ENCODE data around the gene ELP2.
A peak's percentile ranks its signal among the peaks of the same experiment; 100 is the strongest.

ELP2 gene

DNA sequence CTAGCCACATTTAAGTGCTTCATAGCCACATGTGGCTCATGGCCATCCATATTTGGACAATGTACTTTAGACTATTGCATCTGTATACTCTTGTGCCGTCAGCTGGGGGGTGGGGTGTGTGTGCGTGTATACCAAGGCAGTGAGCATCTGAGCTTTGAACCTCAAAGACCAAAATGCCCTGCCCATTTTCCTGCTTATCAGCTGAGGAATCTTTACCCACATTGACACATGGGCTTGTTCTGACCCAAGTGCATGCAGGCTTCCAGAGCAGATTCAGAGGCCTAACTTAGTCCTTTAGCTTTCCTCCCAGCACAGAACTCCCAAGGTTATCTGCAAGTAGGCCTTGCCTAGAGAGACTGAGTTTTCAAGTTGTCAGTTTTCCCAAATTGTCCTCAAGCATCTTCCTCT, 46.5 kb downstream of the ELP2 start:
- H3K4me3 ChIP-seq = no peak overlapping the region
- TF ChIP-seq, protein P1, sequence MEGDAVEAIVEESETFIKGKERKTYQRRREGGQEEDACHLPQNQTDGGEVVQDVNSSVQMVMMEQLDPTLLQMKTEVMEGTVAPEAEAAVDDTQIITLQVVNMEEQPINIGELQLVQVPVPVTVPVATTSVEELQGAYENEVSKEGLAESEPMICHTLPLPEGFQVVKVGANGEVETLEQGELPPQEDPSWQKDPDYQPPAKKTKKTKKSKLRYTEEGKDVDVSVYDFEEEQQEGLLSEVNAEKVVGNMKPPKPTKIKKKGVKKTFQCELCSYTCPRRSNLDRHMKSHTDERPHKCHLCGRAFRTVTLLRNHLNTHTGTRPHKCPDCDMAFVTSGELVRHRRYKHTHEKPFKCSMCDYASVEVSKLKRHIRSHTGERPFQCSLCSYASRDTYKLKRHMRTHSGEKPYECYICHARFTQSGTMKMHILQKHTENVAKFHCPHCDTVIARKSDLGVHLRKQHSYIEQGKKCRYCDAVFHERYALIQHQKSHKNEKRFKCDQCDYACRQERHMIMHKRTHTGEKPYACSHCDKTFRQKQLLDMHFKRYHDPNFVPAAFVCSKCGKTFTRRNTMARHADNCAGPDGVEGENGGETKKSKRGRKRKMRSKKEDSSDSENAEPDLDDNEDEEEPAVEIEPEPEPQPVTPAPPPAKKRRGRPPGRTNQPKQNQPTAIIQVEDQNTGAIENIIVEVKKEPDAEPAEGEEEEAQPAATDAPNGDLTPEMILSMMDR (IDR thresholded peaks at IDR 0.05) = no peak
- peaks cover 44 to 57% (median 55%) of the 10 kb centered on the region in 3 donors for H3K36me3 ChIP-seq
- no peak for DNase-seq
- H3K27ac ChIP-seq = no peak overlapping the region
- peaks cover 0 to 19% (median 16%) of the 10 kb centered on the region in 4 donors for H3K4me1 ChIP-seq
- no peaks in the 10 kb centered on the region for H3K27me3 ChIP-seq
- no peaks in the 10 kb centered on the region for H3K9me3 ChIP-seq
- intact Hi-C loops (cut with DNase I; ENCODE audit: low total_unique reads) = no loop called here

GRCh38 chr18:36176711-36177110, 47.0 kb downstream of the ELP2 start:
- no peak overlapping the region for H3K4me3 ChIP-seq
- H3K4me1 ChIP-seq = peaks cover 0 to 21% (median 16%) of the 10 kb centered on the region in 4 donors
- H3K9me3 ChIP-seq = no peaks in the 10 kb centered on the region
- H3K27ac ChIP-seq = no peak overlapping the region
- peaks cover 38 to 52% (median 50%) of the 10 kb centered on the region in 3 donors for H3K36me3 ChIP-seq
- intact Hi-C loops (cut with DNase I; ENCODE audit: low total_unique reads) = no loop called here
- TF ChIP-seq, protein P1 (IDR thresholded peaks at IDR 0.05) = no peak
- DNase-seq = no peak
- no peaks in the 10 kb centered on the region for H3K27me3 ChIP-seq

DNA sequence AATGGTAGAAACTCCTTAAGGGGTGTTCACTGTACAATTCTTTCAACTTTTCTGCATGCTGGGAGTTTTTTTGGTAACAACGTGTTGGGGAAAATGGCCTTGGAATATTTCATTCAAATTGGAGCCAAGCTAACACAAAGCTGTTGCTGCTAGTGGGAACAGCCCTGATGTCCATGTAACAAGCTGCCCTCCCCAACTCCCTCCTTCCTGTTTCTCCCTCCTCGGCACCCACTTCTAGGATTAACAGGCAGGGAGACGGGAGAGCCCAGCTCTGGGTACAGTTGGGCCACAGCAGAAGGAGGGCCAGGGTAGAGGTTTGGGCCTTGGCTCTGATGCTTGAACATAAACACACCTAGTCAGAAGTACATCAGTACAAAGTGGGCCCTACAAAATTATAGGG, 48.2 kb downstream of the ELP2 start:
- TF ChIP-seq, protein P1 (IDR thresholded peaks at IDR 0.05) = no peak
- no peak for DNase-seq
- peaks cover 0 to 21% (median 16%) of the 10 kb centered on the region in 4 donors for H3K4me1 ChIP-seq
- no peaks in the 10 kb centered on the region for H3K27me3 ChIP-seq
- intact Hi-C loops (cut with DNase I; ENCODE audit: low total_unique reads) = no loop called here
- H3K4me3 ChIP-seq = no peak overlapping the region
- H3K27ac ChIP-seq = no peak overlapping the region
- no peaks in the 10 kb centered on the region for H3K9me3 ChIP-seq
- H3K36me3 ChIP-seq = peaks cover 26 to 40% (median 38%) of the 10 kb centered on the region in 3 donors

- no peak overlapping the region for H3K4me3 ChIP-seq
- H3K36me3 ChIP-seq = peaks cover 15 to 26% (median 26%) of the 10 kb centered on the region in 3 donors
- peaks cover 0 to 21% (median 16%) of the 10 kb centered on the region in 4 donors for H3K4me1 ChIP-seq
- intact Hi-C loops (cut with DNase I; ENCODE audit: low total_unique reads) = loop anchor here (10.0 kb wide), 1 partner anchor 95 kb away; no protein-coding TSS in a partner anchor
- TF ChIP-seq, protein P1 (IDR thresholded peaks at IDR 0.05) = no peak
- H3K9me3 ChIP-seq = no peaks in the 10 kb centered on the region
- DNase-seq = peak; percentile 81 to 84
- no peaks in the 10 kb centered on the region for H3K27me3 ChIP-seq
- peak overlapping the region; percentile 57 to 58 for H3K27ac ChIP-seq
These were observed 50.1 kb downstream of the ELP2 start for GRCh38 chr18:36179562-36180355.

DNA sequence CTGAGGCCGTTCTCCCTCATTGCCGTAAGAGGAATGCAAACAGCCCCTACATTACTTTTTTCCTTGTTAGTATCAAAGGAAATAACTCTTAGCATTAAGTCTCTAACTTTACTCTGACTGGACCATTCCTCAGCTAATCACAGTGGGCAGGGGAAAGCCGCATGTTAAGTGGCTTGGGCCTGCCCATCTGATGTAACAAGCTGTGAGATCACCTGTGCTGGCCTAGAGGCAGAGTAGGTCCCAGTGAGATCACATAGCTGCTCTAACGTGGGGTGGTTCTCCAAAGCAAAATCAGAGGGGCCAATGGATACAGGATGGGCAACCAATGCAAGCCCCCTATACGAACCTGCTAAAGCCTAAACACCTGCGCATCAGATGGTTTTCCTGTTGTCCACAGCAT, 51.7 kb downstream of the ELP2 start:
- Histone ChIP-seq H3K36me3 (peaks cover 0 to 9% (median 9%) of the 10 kb centered on the region in 3 donors), H3K4me3 (no peak overlapping the region), H3K9me3 (no peaks in the 10 kb centered on the region), H3K4me1 (peaks cover 0 to 25% (median 20%) of the 10 kb centered on the region in 4 donors), H3K27ac (peak overlapping the region in 1 of 2 donors; percentile 57), H3K27me3 (no peaks in the 10 kb centered on the region)
- DNase-seq = no peak
- TF ChIP-seq, protein P1 (IDR thresholded peaks at IDR 0.05) = no peak
- intact Hi-C loops (cut with DNase I; ENCODE audit: low total_unique reads) = loop anchor here (10.0 kb wide), 1 partner anchor 93 kb away; no protein-coding TSS in a partner anchor
